Measurements from ENCODE around the gene POU2F3.

- TF ChIP-seq CTCF (IDR thresholded peaks at IDR 0.05) = no peak
- no peak for TF ChIP-seq POLR2A (IDR thresholded peaks at IDR 0.05)
Observed at GRCh38 chr11:120352405-120352804, 112.5 kb downstream of the POU2F3 start.

Data from heart left ventricle (tissue), 13 donors.